Measurements from ENCODE around the gene S1PR3.

Gene S1PR3

DNA sequence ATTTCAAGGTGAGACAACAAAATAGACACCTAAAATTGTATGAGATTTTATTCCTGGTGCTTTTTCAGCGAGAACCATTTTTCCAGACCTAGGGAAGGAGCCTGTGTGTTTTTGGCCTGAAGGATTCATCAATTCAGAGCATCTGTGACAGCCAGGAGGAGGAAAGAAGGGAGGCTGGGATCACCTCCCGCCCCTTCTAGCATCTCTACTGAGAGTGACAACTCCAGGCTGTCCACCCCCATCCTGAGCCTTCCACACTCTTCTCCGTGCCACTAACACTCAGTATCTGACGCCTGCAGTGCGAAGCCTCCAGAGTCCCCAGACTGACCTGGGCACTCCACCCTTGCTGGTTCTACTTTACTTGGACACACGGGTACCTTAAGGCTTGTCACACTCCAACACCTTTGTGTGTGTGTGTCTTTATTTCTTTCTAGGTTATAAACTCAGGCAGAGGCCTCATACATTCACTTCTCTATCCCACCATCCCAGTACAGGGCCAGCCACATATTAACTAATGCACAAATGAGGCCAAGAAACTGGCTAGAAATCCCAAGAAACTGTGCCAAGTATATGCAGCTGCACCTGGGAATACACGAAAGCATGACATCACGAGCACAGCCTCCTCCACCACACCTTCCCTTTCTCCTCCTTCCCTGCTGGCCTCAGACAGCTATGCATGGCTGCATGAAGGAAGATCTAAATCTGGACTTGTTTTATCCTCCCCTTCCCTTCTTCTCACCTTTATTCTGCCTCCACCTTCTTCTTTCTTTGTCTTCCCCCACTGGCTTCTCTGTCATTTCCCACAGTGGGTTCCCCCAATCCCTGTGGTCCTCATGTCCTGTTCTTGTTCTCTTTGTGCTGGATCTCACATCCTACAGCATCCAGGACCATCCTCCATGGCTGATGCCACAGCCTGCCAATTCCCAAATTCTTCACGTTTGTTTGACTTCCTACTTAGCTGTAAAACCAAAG lies 16.0 kb downstream of the S1PR3 start:
- DNase-seq (ENCODE audit: low read depth in 2 of 2), result no peak
- TF ChIP-seq CTCF (IDR thresholded peaks at IDR 0.05; ENCODE audit: low read depth, low read length), result no peak
- no peak overlapping the region for H3K4me3 ChIP-seq (replicated peaks in 1 of 2; ENCODE audit: low read depth in 2 of 2, low read length in 2 of 2)

GRCh38 chr9:89008055-89008743 lies 16.9 kb downstream of the S1PR3 start:
- no peak overlapping the region for H3K4me3 ChIP-seq (replicated peaks in 1 of 2; ENCODE audit: low read depth in 2 of 2, low read length in 2 of 2)
- DNase-seq (ENCODE audit: low read depth in 2 of 2), result no peak
- no peak for TF ChIP-seq CTCF (IDR thresholded peaks at IDR 0.05; ENCODE audit: low read depth, low read length)

GRCh38 chr9:89008744-89009545 lies 17.7 kb downstream of the S1PR3 start:
- peak; percentile 29 for TF ChIP-seq CTCF (IDR thresholded peaks at IDR 0.05; ENCODE audit: low read depth, low read length)
- H3K4me3 ChIP-seq (replicated peaks in 1 of 2; ENCODE audit: low read depth in 2 of 2, low read length in 2 of 2), result no peak overlapping the region
- DNase-seq (ENCODE audit: low read depth in 2 of 2), result peak in 1 of 2 donors; percentile 19

- no peak for DNase-seq (ENCODE audit: low read depth in 2 of 2)
- no peak for TF ChIP-seq CTCF (IDR thresholded peaks at IDR 0.05; ENCODE audit: low read depth, low read length)
- H3K4me3 ChIP-seq (replicated peaks in 1 of 2; ENCODE audit: low read depth in 2 of 2, low read length in 2 of 2), result no peak overlapping the region
Observed at GRCh38 chr9:89009546-89009840, 18.2 kb downstream of the S1PR3 start.

- no peak overlapping the region for H3K4me3 ChIP-seq (replicated peaks in 1 of 2; ENCODE audit: low read depth in 2 of 2, low read length in 2 of 2)
- no peak for TF ChIP-seq CTCF (IDR thresholded peaks at IDR 0.05; ENCODE audit: low read depth, low read length)
- DNase-seq (ENCODE audit: low read depth in 2 of 2), result no peak
Observed at GRCh38 chr9:89010056-89010455, 18.8 kb downstream of the S1PR3 start.

DNA sequence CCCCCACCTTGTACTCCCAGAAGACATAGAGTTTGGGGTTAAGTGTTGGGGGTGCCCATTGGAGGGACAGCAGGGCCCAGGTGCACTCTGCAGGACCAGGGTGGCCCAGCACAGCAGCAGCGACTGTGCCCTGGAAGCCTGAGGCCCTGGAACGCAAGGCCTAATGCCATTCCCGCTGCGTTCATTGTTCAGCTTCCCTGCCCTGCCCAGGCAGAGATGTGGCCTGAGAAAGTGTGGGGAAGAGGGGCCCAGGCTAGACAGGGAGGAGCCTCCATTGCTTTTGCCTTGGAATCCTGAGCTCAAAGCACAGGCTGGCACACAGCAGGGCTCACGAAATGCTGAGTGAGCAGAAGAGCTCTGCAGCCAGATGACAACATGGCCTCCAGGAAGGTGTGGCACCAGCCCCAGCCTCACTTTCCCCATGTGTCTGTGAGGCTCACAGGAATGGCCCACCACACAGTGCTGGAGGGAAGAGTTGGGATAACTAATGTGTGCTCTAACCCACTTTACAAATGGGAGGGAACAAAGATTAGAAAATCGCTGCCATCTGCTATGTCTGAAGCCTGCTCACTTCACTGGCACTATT lies 19.4 kb downstream of the S1PR3 start:
- H3K4me3 ChIP-seq (replicated peaks in 1 of 2; ENCODE audit: low read depth in 2 of 2, low read length in 2 of 2), result no peak overlapping the region
- no peak for DNase-seq (ENCODE audit: low read depth in 2 of 2)
- TF ChIP-seq CTCF (IDR thresholded peaks at IDR 0.05; ENCODE audit: low read depth, low read length), result no peak

Data from cardiac fibroblast (primary cell).